Upper lobe of right lung (tissue), 1 donor: ENCODE results near the gene LRRC8B. TPM values are rescaled to one million over a fixed set of nuclear protein-coding genes. Genes with fewer than 3 reads are reported as not detected.

Experiments
- ATAC-seq: fragments of 200-7000 bp; cut with Tn5 transposase; one replicate; pipeline ENCODE4 v1.9.1; 2020; ENCODE audit warnings: mild to moderate bottlenecking, moderate library complexity
- DNase-seq: peaks from one replicate; pipeline ENCODE4 v3.0.0-alpha.2; 2020
- H3K27ac ChIP-seq: fragments of 200-600 bp; one replicate; pipeline ENCODE4 v1.8.0; 2022
- H3K27me3 ChIP-seq: fragments of 200-600 bp; one replicate; pipeline ENCODE4 v1.8.0; 2022; ENCODE audit warnings: mild to moderate bottlenecking
- H3K36me3 ChIP-seq: fragments of 200-600 bp; one replicate; pipeline ENCODE4 v1.8.0; 2022
- H3K4me1 ChIP-seq: fragments of 200-600 bp; one replicate; pipeline ENCODE4 v1.8.0; 2022
- H3K4me3 ChIP-seq: fragments of 200-600 bp; one replicate; pipeline ENCODE4 v1.8.0; 2022; ENCODE audit warnings: mild to moderate bottlenecking
- H3K9me3 ChIP-seq: fragments of 200-600 bp; one replicate; pipeline ENCODE4 v1.8.0; 2022
- CTCF ChIP-seq: fragments of 200-600 bp; IDR thresholded peaks from one replicate; pipeline ENCODE4 v1.8.0; 2022; ENCODE audit warnings: antibody characterized with exemption
- intact Hi-C: fragments of 100-400 bp; cut with DNase I; formaldehyde crosslinking; loops from one replicate; pipeline ENCODE4 v1.11.0; 2022
- total RNA-seq: library from RNA; stranded (reverse); fragmentation: NEBNext Ultra II Directional; extraction: Animal tissue kit (Norgen Biotek cat#: 25700); gene quantifications from one replicate; pipeline ENCODE4 v1.2.1, GENCODE V29; 2021
- donor health status: DM: no; HTN: yes; CAD: no; lungs with severe emphysema.

LRRC8B gene
- total RNA-seq, 1 donor from 2014 or later: 22.3 TPM

DNA sequence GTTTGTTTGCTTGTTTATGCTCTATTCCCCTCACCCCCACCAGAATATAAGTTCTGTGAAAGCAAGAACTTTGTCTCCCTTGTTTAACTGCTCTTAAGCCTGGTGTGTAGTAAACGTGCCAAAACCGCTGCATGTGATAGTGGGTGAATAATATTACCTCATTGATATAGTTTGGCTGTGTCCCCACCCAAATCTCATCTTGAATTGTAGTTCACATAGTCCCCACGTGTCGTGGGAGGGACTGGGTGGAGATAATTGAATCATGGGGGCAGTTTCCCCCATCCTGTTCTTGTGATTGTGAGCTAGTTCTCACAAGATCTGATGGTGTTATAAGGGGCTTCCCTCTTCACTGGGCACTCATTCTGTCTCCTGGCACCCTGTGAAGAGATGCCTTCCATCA, 7.6 kb downstream of the LRRC8B start:
- ATAC-seq (no peak), DNase-seq (no peak)
- Histone ChIP-seq H3K4me3 (no peak overlapping the region), H3K36me3 (no peaks in the 10 kb centered on the region), H3K9me3 (no peaks in the 10 kb centered on the region), H3K27ac (no peak overlapping the region), H3K4me1 (no peaks in the 10 kb centered on the region), H3K27me3 (no peaks in the 10 kb centered on the region)
- no peak for TF ChIP-seq CTCF
- intact Hi-C loops: no loop called here

- DNase-seq: no peak
- peaks cover 2% of the 10 kb centered on the region for H3K4me1 ChIP-seq
- no peak for ATAC-seq
- intact Hi-C loops: no loop called here
- no peaks in the 10 kb centered on the region for H3K27me3 ChIP-seq
- H3K9me3 ChIP-seq: no peaks in the 10 kb centered on the region
- H3K4me3 ChIP-seq: no peak overlapping the region
- no peaks in the 10 kb centered on the region for H3K36me3 ChIP-seq
- TF ChIP-seq CTCF: no peak
- H3K27ac ChIP-seq: no peak overlapping the region
These were observed 8.2 kb downstream of the LRRC8B start for GRCh38 chr1:89532866-89533265.

DNA sequence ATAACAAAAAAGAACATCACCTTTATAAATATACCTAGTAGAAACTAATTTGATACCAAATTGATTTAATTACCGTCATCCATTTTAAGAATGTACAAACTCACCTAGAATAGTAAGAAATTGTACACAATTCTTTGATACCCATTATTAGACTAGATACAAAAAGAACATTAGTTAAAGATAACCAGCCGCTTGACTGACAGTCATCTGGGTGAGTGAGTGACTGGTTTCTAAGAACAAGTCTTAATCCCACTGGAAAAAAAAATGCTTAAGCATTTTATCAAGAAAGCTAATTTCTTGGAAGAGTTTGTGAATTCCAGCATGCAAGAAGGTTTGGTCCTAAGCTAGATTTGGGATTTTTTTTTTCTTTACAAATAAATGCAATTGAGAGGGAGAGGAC, 10.9 kb downstream of the LRRC8B start:
- H3K4me1 ChIP-seq: peaks cover 12% of the 10 kb centered on the region
- no peak overlapping the region for H3K27ac ChIP-seq
- ATAC-seq: no peak
- DNase-seq: no peak
- no peaks in the 10 kb centered on the region for H3K9me3 ChIP-seq
- no peaks in the 10 kb centered on the region for H3K27me3 ChIP-seq
- no peaks in the 10 kb centered on the region for H3K36me3 ChIP-seq
- intact Hi-C loops: no loop called here
- no peak overlapping the region for H3K4me3 ChIP-seq
- no peak for TF ChIP-seq CTCF

GRCh38 chr1:89536555-89537341, 12.1 kb downstream of the LRRC8B start:
- no peak for ATAC-seq
- intact Hi-C loops: no loop called here
- no peak for TF ChIP-seq CTCF

GRCh38 chr1:89538361-89538760, 13.7 kb downstream of the LRRC8B start:
- H3K27me3 ChIP-seq: no peaks in the 10 kb centered on the region
- intact Hi-C loops: no loop called here
- H3K4me3 ChIP-seq: no peak overlapping the region
- no peak for DNase-seq
- no peaks in the 10 kb centered on the region for H3K36me3 ChIP-seq
- H3K4me1 ChIP-seq: peaks cover 12% of the 10 kb centered on the region
- no peaks in the 10 kb centered on the region for H3K9me3 ChIP-seq
- no peak for TF ChIP-seq CTCF
- peak; percentile 25 for ATAC-seq
- peak overlapping the region; percentile 27 for H3K27ac ChIP-seq

More at GRCh38 chr1:89536555-89537341, 12.1 kb downstream of the LRRC8B start:
- Histone ChIP-seq H3K4me3 (no peak overlapping the region), H3K27me3 (no peaks in the 10 kb centered on the region), H3K9me3 (no peaks in the 10 kb centered on the region), H3K36me3 (no peaks in the 10 kb centered on the region), H3K4me1 (peaks cover 12% of the 10 kb centered on the region), H3K27ac (no peak overlapping the region)
- DNase-seq: no peak
